Endothelial cell of umbilical vein (primary cell): ENCODE results near the gene TNN. TPM values are rescaled to one million over a fixed set of nuclear protein-coding genes. Genes with fewer than 3 reads are reported as not detected.

ENCODE experiments used
- BruUV-seq: library from RNA; stranded (reverse); fragments of 400-500 nt; replicated peaks from 2 replicates; lab custom pipeline; 2021; lab: Mats Ljungman, UMichigan
- CTCF ChIA-PET: fragments of 300-600, 350-600 bp; sonication (Branson Sonifier 250); formaldehyde crosslinking; loops from one replicate; lab custom pipeline; 2021; ENCODE audit warnings: antibody characterized with exemption, inconsistent platforms; lab: Charles Lee
- POLR2A ChIA-PET: fragments of 300-600, 350-600 bp; sonication (Branson Sonifier 250); formaldehyde crosslinking; loops from one replicate; lab custom pipeline; 2021; ENCODE audit warnings: antibody characterized with exemption, inconsistent platforms; lab: Charles Lee
- DNase-seq: peaks from one replicate; pipeline ENCODE4 v3.0.0-alpha.2; 2011; ENCODE audit warnings: low read depth, low spot score
- FAIRE-seq: peaks from 2 replicates; lab custom pipeline; 2011; peaks lifted over from hg19 to GRCh38; lab: Jason Lieb, UNC
- H2AFZ ChIP-seq: 2 replicates; pipeline ENCODE4 v1.6.0; 2012; ENCODE audit warnings: low read depth, low read length, control low read depth, inconsistent platforms
- H3K27ac ChIP-seq: 2 replicates; pipeline ENCODE4 v1.5.1; 2011; ENCODE audit warnings: low read depth, mild to moderate bottlenecking, control low read depth, low read length, moderate library complexity; ENCODE audit not compliant: insufficient read depth
- H3K27me3 ChIP-seq, 2 experiments: 2 replicates each; pipeline versions ENCODE4 v1.6.0 to v1.6.1; 2011; ENCODE audit warnings: low read length in 2 of 2, mixed read lengths in 1 of 2; ENCODE audit not compliant: control insufficient read depth in 2 of 2, insufficient read depth in 2 of 2
- H3K36me3 ChIP-seq, 2 experiments: 2 replicates in 1 of 2; 3 replicates in 1 of 2; pipeline ENCODE4 v1.5.1; 2011; ENCODE audit warnings: low read length in 2 of 2, mild to moderate bottlenecking in 1 of 2, moderate library complexity in 1 of 2; ENCODE audit not compliant: control insufficient read depth in 2 of 2, insufficient read depth in 2 of 2; ENCODE audit errors: extremely low read depth in 1 of 2
- H3K4me1 ChIP-seq: 3 replicates; pipeline ENCODE4 v1.5.1; 2011; ENCODE audit warnings: mild to moderate bottlenecking, low read length; ENCODE audit not compliant: control insufficient read depth, insufficient read depth; ENCODE audit errors: extremely low read depth
- H3K4me2 ChIP-seq: 2 replicates; pipeline ENCODE4 v1.6.1; 2011; ENCODE audit warnings: low read length, control low read depth, mixed read lengths; ENCODE audit not compliant: insufficient read depth
- H3K4me3 ChIP-seq, 3 experiments: fragments of 200-600 bp in 1 of 3; sonication (generic), shearing (Covaris generic) in 1 of 3; replicated peaks in 1 of 3; 2 replicates each; pipeline ENCODE4 v1.5.1; 2011 to 2016; ENCODE audit warnings: control low read depth in 3 of 3, low read length in 3 of 3, mild to moderate bottlenecking in 2 of 3, inconsistent platforms in 1 of 3, low read depth in 1 of 3, moderate library complexity in 1 of 3; ENCODE audit not compliant: insufficient read depth in 1 of 3
- H3K79me2 ChIP-seq: 2 replicates; pipeline ENCODE4 v1.6.0; 2012; ENCODE audit warnings: low read length, inconsistent platforms; ENCODE audit not compliant: control insufficient read depth, insufficient read depth
- H3K9ac ChIP-seq: replicated peaks from 2 replicates; pipeline ENCODE3; 2011; ENCODE audit warnings: low read length, control low read depth; ENCODE audit not compliant: insufficient read depth; ENCODE audit errors: extremely low read depth
- H3K9me1 ChIP-seq: replicated peaks from 3 replicates; pipeline ENCODE4 v1.6.0; 2011; ENCODE audit warnings: mild to moderate bottlenecking, low read length; ENCODE audit not compliant: control insufficient read depth, insufficient read depth; ENCODE audit errors: extremely low read depth
- H3K9me3 ChIP-seq: replicated peaks from 2 replicates; pipeline ENCODE4 v1.5.1; 2012; ENCODE audit warnings: low read length, inconsistent platforms; ENCODE audit not compliant: control insufficient read depth, insufficient read depth
- H4K20me1 ChIP-seq: replicated peaks from 2 replicates; pipeline ENCODE3; 2011; ENCODE audit warnings: mild to moderate bottlenecking, low read length; ENCODE audit not compliant: control insufficient read depth, insufficient read depth; ENCODE audit errors: extremely low read depth
- CTCF ChIP-seq, 2 donors: IDR thresholded peaks; 1 replicate in 1 of 2; 2 replicates in 1 of 2; pipeline ENCODE4 v1.5.1; 2011; ENCODE audit warnings: low read length in 2 of 2, mild to moderate bottlenecking in 2 of 2, moderate library complexity in 2 of 2, control low read depth in 1 of 2, inconsistent platforms in 1 of 2, low read depth in 1 of 2; ENCODE audit not compliant: insufficient read depth in 1 of 2; ENCODE audit errors: extremely low read depth in 1 of 2
- EZH2 ChIP-seq: IDR thresholded peaks from 2 replicates; pipeline ENCODE4 v1.6.1; 2012; ENCODE audit warnings: borderline replicate concordance, low read depth, mild to moderate bottlenecking, moderate library complexity, low read length, inconsistent platforms; ENCODE audit not compliant: severe bottlenecking
- FOS ChIP-seq: IDR thresholded peaks from 2 replicates; pipeline ENCODE4 v1.6.1; 2011; ENCODE audit warnings: mild to moderate bottlenecking, low read length, moderate library complexity, borderline replicate concordance; ENCODE audit not compliant: insufficient read depth
- GATA2 ChIP-seq: IDR thresholded peaks from 2 replicates; pipeline ENCODE4 v1.7.0; 2011; ENCODE audit warnings: low read depth, mild to moderate bottlenecking, moderate library complexity, mixed read lengths, low read length; ENCODE audit not compliant: insufficient read length, insufficient read depth
- JUN ChIP-seq: IDR thresholded peaks from 2 replicates; pipeline ENCODE4 v1.6.1; 2011; ENCODE audit warnings: borderline replicate concordance, low read depth; ENCODE audit not compliant: insufficient read length, insufficient read depth
- MAX ChIP-seq: IDR thresholded peaks from 2 replicates; pipeline ENCODE4 v1.6.1; 2011; ENCODE audit not compliant: insufficient read depth, insufficient read length
- MYC ChIP-seq: IDR thresholded peaks from one replicate; pipeline ENCODE4 v1.6.1; 2011; ENCODE audit warnings: mild to moderate bottlenecking, low read depth, low read length
- POLR2A ChIP-seq: IDR thresholded peaks from 2 replicates; pipeline ENCODE4 v1.6.1; 2012; ENCODE audit warnings: low read depth, mild to moderate bottlenecking, control low read depth, low read length
- POLR2AphosphoS5 ChIP-seq: IDR thresholded peaks from 2 replicates; pipeline ENCODE4 v1.6.1; 2012; ENCODE audit warnings: low read depth, mild to moderate bottlenecking, control low read depth, low read length, moderate library complexity; ENCODE audit not compliant: insufficient read depth
- dilution Hi-C: fragments of 300-500 bp; cut with MboI; formaldehyde crosslinking; loops from one replicate; pipeline ENCODE4 v1.15.0; 2019; ENCODE audit warnings: low sequenced_read_pairs; ENCODE audit not compliant: extremely low pct_ligation_motif_present
- intact Hi-C: fragments of 100-400 bp; cut with micrococcal nuclease; formaldehyde crosslinking; loops from one replicate; pipeline ENCODE4 v1.10.0; 2022
- polyA plus RNA-seq, 4 experiments: library from polyadenylated mRNA; depleted of rRNA in 3 of 4; stranded (reverse) in 3 of 4; unstranded in 1 of 4; fragments of >200 nt; gene quantifications; 2 replicates each; pipeline versions ENCODE4 v1.2.1 to v1.2.3, GENCODE V29; 2011 to 2012; ENCODE audit warnings: missing spikeins in 1 of 4
- total RNA-seq: library from RNA; stranded (reverse); gene quantifications from 2 replicates; pipeline ENCODE4 v1.2.3, GENCODE V29; 2021

The TNN gene
- total and polyA plus RNA-seq, 2 donors (not counting 3 experiments of a cell fraction or from before 2014, with no cell fraction given): not detected

GRCh38 chr1:175034775-175035174, 32.9 kb upstream of the TNN start:
- dilution Hi-C loops (no loop called here), intact Hi-C loops (no loop called here)
- no TSS peak for BruUV-seq
- Histone ChIP-seq H3K4me3 (no peak overlapping the region), H4K20me1 (no peaks in the 10 kb centered on the region), H3K9me1 (no peaks in the 10 kb centered on the region), H3K27me3 (peaks cover 0 to 2% of the 10 kb centered on the region in 2 experiments), H3K79me2 (no peaks in the 10 kb centered on the region), H3K9me3 (no peaks in the 10 kb centered on the region), H3K27ac (no peak overlapping the region), H3K4me1 (no peaks in the 10 kb centered on the region), H3K36me3 (no peaks in the 10 kb centered on the region), H3K9ac (no peak overlapping the region), H3K4me2 (no peak overlapping the region), H2AFZ (no peak overlapping the region)
- no peak for FAIRE-seq
- DNase-seq: no peak
- TF ChIP-seq POLR2A (no peak), JUN (no peak), GATA2 (no peak), FOS (no peak), EZH2 (no peak), MAX (no peak), MYC (no peak), POLR2AphosphoS5 (no peak), CTCF (IDR thresholded peaks at IDR 0.05; ENCODE audit: extremely low read depth in 1 of 2, insufficient read depth in 1 of 2, low read depth in 1 of 2, low read length in 2 of 2) (no peak)
- ChIA-PET POLR2A (no interaction called here), CTCF (no interaction called here)
